Mesenchymal stem cell (in vitro differentiated cells and primary cell): Measurements from ENCODE around the gene ITGA1.

Source experiments
- DNase-seq: peaks from one replicate; pipeline ENCODE4 v3.0.0-alpha.2; 2013
- H2AFZ ChIP-seq: one replicate; pipeline ENCODE4 v1.6.1; 2013; ENCODE audit warnings: low read depth, mild to moderate bottlenecking, control low read depth, inconsistent platforms, low read length, moderate library complexity
- H2AK5ac ChIP-seq: 2 replicates; pipeline ENCODE4 v1.6.1; 2013; ENCODE audit warnings: low read length, moderate library complexity, mild to moderate bottlenecking, inconsistent platforms; ENCODE audit not compliant: severe bottlenecking
- H2BK120ac ChIP-seq: one replicate; pipeline ENCODE4 v1.6.1; 2013; ENCODE audit warnings: low read depth, mild to moderate bottlenecking, inconsistent platforms, low read length, moderate library complexity
- H2BK12ac ChIP-seq, 2 experiments: one replicate each; pipeline ENCODE4 v1.6.1; 2013; ENCODE audit warnings: inconsistent platforms in 2 of 2, low read length in 2 of 2, mild to moderate bottlenecking in 2 of 2, moderate library complexity in 2 of 2, control low read depth in 1 of 2
- H2BK15ac ChIP-seq: one replicate; pipeline ENCODE4 v1.6.1; 2013; ENCODE audit warnings: mild to moderate bottlenecking, low read depth, inconsistent platforms; ENCODE audit not compliant: poor library complexity, severe bottlenecking
- H2BK5ac ChIP-seq: 2 replicates; pipeline ENCODE4 v1.6.1; 2013; ENCODE audit warnings: low read depth, mild to moderate bottlenecking, low read length, control low read depth, inconsistent platforms; ENCODE audit not compliant: poor library complexity, severe bottlenecking
- H3K14ac ChIP-seq, 2 experiments: one replicate each; pipeline ENCODE4 v1.6.1; 2013; ENCODE audit warnings: inconsistent platforms in 2 of 2, low read length in 2 of 2, control low read depth in 1 of 2, mild to moderate bottlenecking in 1 of 2, moderate library complexity in 1 of 2
- H3K18ac ChIP-seq, 2 experiments: one replicate each; pipeline ENCODE4 v1.6.1; 2013; ENCODE audit warnings: inconsistent platforms in 2 of 2, low read length in 2 of 2, control low read depth in 1 of 2, low read depth in 1 of 2, mild to moderate bottlenecking in 1 of 2
- H3K23ac ChIP-seq, 2 experiments: one replicate each; pipeline ENCODE4 v1.6.1; 2013; ENCODE audit warnings: inconsistent platforms in 2 of 2, low read length in 2 of 2, mild to moderate bottlenecking in 2 of 2, moderate library complexity in 2 of 2, control low read depth in 1 of 2
- H3K27ac ChIP-seq: 2 replicates; pipeline ENCODE4 v1.5.1; 2013; ENCODE audit warnings: mild to moderate bottlenecking, moderate library complexity, low read length, control low read depth, inconsistent platforms; ENCODE audit not compliant: poor library complexity, severe bottlenecking
- H3K27me3 ChIP-seq, 2 experiments: 2 replicates each; pipeline versions ENCODE4 v1.6.1 to v1.7.0; 2013; ENCODE audit warnings: low read length in 2 of 2, mild to moderate bottlenecking in 2 of 2, moderate library complexity in 2 of 2, control low read depth in 1 of 2, inconsistent platforms in 1 of 2; ENCODE audit not compliant: control insufficient read depth in 1 of 2, insufficient read depth in 1 of 2
- H3K36me3 ChIP-seq, 2 experiments: 2 replicates each; pipeline versions ENCODE4 v1.6.1 to v1.7.0; 2013; ENCODE audit warnings: low read length in 2 of 2, control low read depth in 1 of 2, inconsistent platforms in 1 of 2, low read depth in 1 of 2, mild to moderate bottlenecking in 1 of 2; ENCODE audit not compliant: insufficient read depth in 2 of 2, control insufficient read depth in 1 of 2
- H3K4ac ChIP-seq, 2 experiments: one replicate each; pipeline ENCODE4 v1.6.1; 2013; ENCODE audit warnings: inconsistent platforms in 2 of 2, low read length in 2 of 2, mild to moderate bottlenecking in 2 of 2, moderate library complexity in 2 of 2, control low read depth in 1 of 2, low read depth in 1 of 2
- H3K4me1 ChIP-seq: 2 replicates; pipeline ENCODE4 v1.6.1; 2013; ENCODE audit warnings: low read depth, low read length, control low read depth; ENCODE audit not compliant: control insufficient read depth, insufficient read depth
- H3K4me2 ChIP-seq: 2 replicates; pipeline ENCODE4 v1.6.1; 2013; ENCODE audit warnings: low read length, mild to moderate bottlenecking, inconsistent platforms; ENCODE audit not compliant: poor library complexity, severe bottlenecking
- H3K4me3 ChIP-seq, 2 experiments: 2 replicates each; pipeline versions ENCODE4 v1.5.1 to v1.7.0; 2013; ENCODE audit warnings: low read length in 2 of 2, mild to moderate bottlenecking in 2 of 2, control low read depth in 1 of 2, low read depth in 1 of 2; ENCODE audit not compliant: insufficient read depth in 1 of 2
- H3K79me1 ChIP-seq: replicated peaks from 2 replicates; pipeline ENCODE4 v1.6.1; 2013; ENCODE audit warnings: mild to moderate bottlenecking, control low read depth, low read length, inconsistent platforms; ENCODE audit not compliant: poor library complexity, severe bottlenecking
- H3K9ac ChIP-seq: 2 replicates; pipeline ENCODE4 v1.7.0; 2013; ENCODE audit warnings: mild to moderate bottlenecking, low read length, moderate library complexity
- H3K9me3 ChIP-seq: 2 replicates; pipeline ENCODE4 v1.7.0; 2013; ENCODE audit warnings: mild to moderate bottlenecking, low read length; ENCODE audit not compliant: control insufficient read depth
- H4K8ac ChIP-seq: one replicate; pipeline ENCODE4 v1.6.1; 2013; ENCODE audit warnings: inconsistent platforms, mild to moderate bottlenecking, low read length, moderate library complexity
- H4K91ac ChIP-seq: one replicate; pipeline ENCODE4 v1.6.1; 2013; ENCODE audit warnings: mild to moderate bottlenecking, low read length, inconsistent platforms
- WGBS: methylation state at CpG from one replicate; pipeline ENCODE4 v1.1.7; 2013; ENCODE audit warnings: mixed read lengths; 5-methylcytosine and 5-hydroxymethylcytosine counted together

The ITGA1 gene

GRCh38 chr5:52840277-52841050, 52.7 kb downstream of the ITGA1 start:
- Histone ChIP-seq H3K36me3 (no peaks in the 10 kb centered on the region), H4K8ac (no peak overlapping the region), H3K4me3 (no peak overlapping the region), H2AFZ (no peak overlapping the region), H3K27me3 (no peaks in the 10 kb centered on the region), H3K9me3 (no peaks in the 10 kb centered on the region), H3K4ac (peak overlapping the region in 1 of 2 experiments; percentile 68), H3K18ac (no peak overlapping the region), H3K79me1 (peaks cover 5% of the 10 kb centered on the region), H2AK5ac (no peak overlapping the region), H2BK5ac (no peak overlapping the region), H3K9ac (no peak overlapping the region), H2BK12ac (no peak overlapping the region), H3K4me1 (peaks cover 4% of the 10 kb centered on the region), H4K91ac (no peak overlapping the region), H3K4me2 (peak overlapping the region; percentile 17), H2BK120ac (no peak overlapping the region), H3K27ac (peak overlapping the region; percentile 47), H2BK15ac (no peak overlapping the region), H3K23ac (no peak overlapping the region), H3K14ac (no peak overlapping the region)
- peak; percentile 74 for DNase-seq
- WGBS: 57% methylated on average over 8 of the region's 8 CpGs

- Histone ChIP-seq H4K91ac (no peak overlapping the region), H2AK5ac (no peak overlapping the region), H3K23ac (no peak overlapping the region), H3K36me3 (no peaks in the 10 kb centered on the region), H2BK120ac (no peak overlapping the region), H3K18ac (no peak overlapping the region), H3K79me1 (peaks cover 5% of the 10 kb centered on the region), H3K27me3 (no peaks in the 10 kb centered on the region), H3K27ac (no peak overlapping the region), H3K4ac (no peak overlapping the region), H3K4me3 (no peak overlapping the region), H2BK5ac (no peak overlapping the region), H3K9ac (no peak overlapping the region), H3K4me1 (peaks cover 6% of the 10 kb centered on the region), H2BK12ac (no peak overlapping the region), H3K14ac (no peak overlapping the region), H4K8ac (no peak overlapping the region), H3K9me3 (no peaks in the 10 kb centered on the region), H2AFZ (no peak overlapping the region), H3K4me2 (no peak overlapping the region), H2BK15ac (no peak overlapping the region)
- no peak for DNase-seq
Measured at GRCh38 chr5:52841114-52841513, 53.4 kb downstream of the ITGA1 start.

- H4K8ac ChIP-seq: no peak overlapping the region
- no peak overlapping the region for H4K91ac ChIP-seq
- H3K4me2 ChIP-seq: no peak overlapping the region
- H3K18ac ChIP-seq: peak overlapping the region in 1 of 2 experiments; percentile 66
- H3K23ac ChIP-seq: no peak overlapping the region
- H2BK5ac ChIP-seq: no peak overlapping the region
- peaks cover 5% of the 10 kb centered on the region for H3K79me1 ChIP-seq
- H3K27me3 ChIP-seq: no peaks in the 10 kb centered on the region
- H2BK120ac ChIP-seq: no peak overlapping the region
- H3K14ac ChIP-seq: no peak overlapping the region
- no peak for DNase-seq
- no peak overlapping the region for H2AFZ ChIP-seq
- H3K27ac ChIP-seq: no peak overlapping the region
- H2BK15ac ChIP-seq: no peak overlapping the region
- H3K9ac ChIP-seq: no peak overlapping the region
- H3K9me3 ChIP-seq: no peaks in the 10 kb centered on the region
- H2AK5ac ChIP-seq: no peak overlapping the region
- no peak overlapping the region for H3K4ac ChIP-seq
- peak overlapping the region in 1 of 2 experiments; percentile 71 for H2BK12ac ChIP-seq
- peaks cover 7% of the 10 kb centered on the region for H3K4me1 ChIP-seq
- no peak overlapping the region for H3K4me3 ChIP-seq
- H3K36me3 ChIP-seq: no peaks in the 10 kb centered on the region
Measured at GRCh38 chr5:52842111-52842510, 54.4 kb downstream of the ITGA1 start.

GRCh38 chr5:52844885-52845284, 57.2 kb downstream of the ITGA1 start:
- H2BK120ac ChIP-seq: no peak overlapping the region
- no peak overlapping the region for H3K18ac ChIP-seq
- H2AFZ ChIP-seq: no peak overlapping the region
- H3K9me3 ChIP-seq: no peaks in the 10 kb centered on the region
- no peak overlapping the region for H3K9ac ChIP-seq
- H3K4me1 ChIP-seq: peaks cover 7% of the 10 kb centered on the region
- peaks cover 8% of the 10 kb centered on the region for H3K79me1 ChIP-seq
- no CpG with 5 or more reads among the region's 1 CpG for WGBS
- no peak overlapping the region for H2BK15ac ChIP-seq
- H2AK5ac ChIP-seq: no peak overlapping the region
- peak; percentile 57 for DNase-seq
- H3K4ac ChIP-seq: no peak overlapping the region
- H4K8ac ChIP-seq: no peak overlapping the region
- H2BK5ac ChIP-seq: no peak overlapping the region
- no peak overlapping the region for H3K4me2 ChIP-seq
- H2BK12ac ChIP-seq: no peak overlapping the region
- H4K91ac ChIP-seq: no peak overlapping the region
- H3K36me3 ChIP-seq: no peaks in the 10 kb centered on the region
- no peak overlapping the region for H3K27ac ChIP-seq
- H3K27me3 ChIP-seq: no peaks in the 10 kb centered on the region
- no peak overlapping the region for H3K23ac ChIP-seq
- no peak overlapping the region for H3K4me3 ChIP-seq
- H3K14ac ChIP-seq: no peak overlapping the region
